ENCODE results near the gene MRC2.

MRC2 gene

DNA sequence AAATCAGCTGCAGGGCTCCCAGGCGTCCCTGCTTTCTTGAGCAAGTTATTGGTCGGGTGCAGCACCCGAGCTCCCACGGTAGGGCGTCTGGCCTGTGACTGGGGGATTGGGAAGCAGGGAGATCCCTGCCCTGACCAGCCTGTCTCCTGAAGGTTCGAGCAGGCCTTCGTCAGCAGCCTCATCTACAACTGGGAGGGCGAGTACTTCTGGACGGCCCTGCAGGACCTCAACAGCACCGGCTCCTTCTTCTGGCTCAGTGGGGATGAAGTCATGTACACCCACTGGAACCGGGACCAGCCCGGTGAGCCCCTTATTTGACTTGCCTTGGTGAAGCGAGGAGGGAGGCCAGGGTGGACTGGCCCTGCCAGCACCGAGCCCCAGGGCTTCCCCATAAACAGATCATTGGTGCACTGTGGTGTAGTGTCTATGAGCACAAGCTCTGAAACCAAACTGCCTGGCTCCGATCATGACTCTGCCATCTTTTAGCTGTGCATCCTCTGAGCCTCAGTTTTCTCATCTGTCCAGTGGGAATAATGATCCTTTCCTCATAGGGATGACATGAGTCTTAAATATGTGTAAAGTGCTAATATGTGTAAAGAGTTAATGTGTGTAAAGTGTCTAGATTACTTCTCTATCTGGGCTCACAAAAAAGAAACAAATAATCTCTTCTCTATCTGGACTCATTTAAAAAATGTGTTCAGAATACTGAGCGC is 48.9 kb downstream of the MRC2 start:
- no peaks in the 10 kb centered on the region for H3K27me3 ChIP-seq (ENCODE audit: insufficient read depth, low read length, poor library complexity, severe bottlenecking)
- H3K4me2 ChIP-seq (ENCODE audit: low read depth, low read length, poor library complexity, severe bottlenecking) = no peak overlapping the region
- no peak overlapping the region for H3K4me3 ChIP-seq (ENCODE audit: low read length, poor library complexity, severe bottlenecking)
- H3K4me1 ChIP-seq (ENCODE audit: insufficient read depth, low read length, poor library complexity, severe bottlenecking) = no peaks in the 10 kb centered on the region
- no peaks in the 10 kb centered on the region for H3K36me3 ChIP-seq (ENCODE audit: insufficient read depth, low read length)
- H3K79me2 ChIP-seq (ENCODE audit: insufficient read depth, low read length) = no peaks in the 10 kb centered on the region
- H3F3A ChIP-seq (ENCODE audit: low read depth) = no peaks in the 10 kb centered on the region
- no peaks in the 10 kb centered on the region for H3K9me2 ChIP-seq (replicated peaks; ENCODE audit: low read depth, low read length)
- H4K20me1 ChIP-seq (ENCODE audit: insufficient read depth, low read length, poor library complexity, severe bottlenecking) = no peaks in the 10 kb centered on the region
- no peak overlapping the region for H2AFZ ChIP-seq (ENCODE audit: low read length)
- no peaks in the 10 kb centered on the region for H3K9me3 ChIP-seq (ENCODE audit: insufficient read depth, low read depth, low read length)
- TF ChIP-seq, protein P1, sequence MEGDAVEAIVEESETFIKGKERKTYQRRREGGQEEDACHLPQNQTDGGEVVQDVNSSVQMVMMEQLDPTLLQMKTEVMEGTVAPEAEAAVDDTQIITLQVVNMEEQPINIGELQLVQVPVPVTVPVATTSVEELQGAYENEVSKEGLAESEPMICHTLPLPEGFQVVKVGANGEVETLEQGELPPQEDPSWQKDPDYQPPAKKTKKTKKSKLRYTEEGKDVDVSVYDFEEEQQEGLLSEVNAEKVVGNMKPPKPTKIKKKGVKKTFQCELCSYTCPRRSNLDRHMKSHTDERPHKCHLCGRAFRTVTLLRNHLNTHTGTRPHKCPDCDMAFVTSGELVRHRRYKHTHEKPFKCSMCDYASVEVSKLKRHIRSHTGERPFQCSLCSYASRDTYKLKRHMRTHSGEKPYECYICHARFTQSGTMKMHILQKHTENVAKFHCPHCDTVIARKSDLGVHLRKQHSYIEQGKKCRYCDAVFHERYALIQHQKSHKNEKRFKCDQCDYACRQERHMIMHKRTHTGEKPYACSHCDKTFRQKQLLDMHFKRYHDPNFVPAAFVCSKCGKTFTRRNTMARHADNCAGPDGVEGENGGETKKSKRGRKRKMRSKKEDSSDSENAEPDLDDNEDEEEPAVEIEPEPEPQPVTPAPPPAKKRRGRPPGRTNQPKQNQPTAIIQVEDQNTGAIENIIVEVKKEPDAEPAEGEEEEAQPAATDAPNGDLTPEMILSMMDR (conservative IDR thresholded peaks at IDR 0.05; ENCODE audit: low read length) = no peak
- TF ChIP-seq EZH2phosphoT487 (IDR thresholded peaks at IDR 0.05; ENCODE audit: borderline replicate concordance) = no peak
- H3K9ac ChIP-seq (ENCODE audit: low read depth, low read length, poor library complexity, severe bottlenecking) = no peak overlapping the region

DNA sequence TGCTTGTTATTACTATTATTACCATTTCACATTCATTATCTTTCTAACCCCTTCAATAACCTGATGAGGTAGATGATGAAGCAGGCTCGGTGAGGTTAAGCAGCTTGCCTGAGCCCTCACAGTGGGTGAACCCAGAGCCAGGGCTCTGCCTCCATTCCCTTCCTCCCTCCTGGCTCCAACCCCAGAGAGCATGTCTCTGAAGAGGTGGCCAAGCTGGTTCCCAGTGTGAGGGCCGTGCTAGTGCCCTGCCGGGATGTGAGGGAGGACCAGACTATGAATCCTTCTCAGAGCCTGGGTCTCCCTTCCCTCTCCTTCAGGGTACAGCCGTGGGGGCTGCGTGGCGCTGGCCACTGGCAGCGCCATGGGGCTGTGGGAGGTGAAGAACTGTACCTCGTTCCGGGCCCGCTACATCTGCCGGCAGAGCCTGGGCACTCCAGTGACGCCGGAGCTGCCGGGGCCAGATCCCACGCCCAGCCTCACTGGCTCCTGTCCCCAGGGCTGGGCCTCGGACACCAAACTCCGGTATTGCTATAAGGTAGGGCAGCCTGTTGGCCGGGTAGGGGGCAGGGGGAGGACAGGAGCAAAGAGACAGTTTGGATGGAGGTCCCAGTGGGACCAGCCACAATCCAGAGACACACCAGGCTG is 49.6 kb downstream of the MRC2 start:
- Histone ChIP-seq H2AFZ (ENCODE audit: low read length) (no peak overlapping the region), H3K79me2 (ENCODE audit: insufficient read depth, low read length) (no peaks in the 10 kb centered on the region), H3K4me3 (ENCODE audit: low read length, poor library complexity, severe bottlenecking) (no peak overlapping the region), H3K27me3 (ENCODE audit: insufficient read depth, low read length, poor library complexity, severe bottlenecking) (no peaks in the 10 kb centered on the region), H3K9me3 (ENCODE audit: insufficient read depth, low read depth, low read length) (no peaks in the 10 kb centered on the region), H3K9ac (ENCODE audit: low read depth, low read length, poor library complexity, severe bottlenecking) (no peak overlapping the region), H3F3A (ENCODE audit: low read depth) (no peaks in the 10 kb centered on the region), H3K36me3 (ENCODE audit: insufficient read depth, low read length) (no peaks in the 10 kb centered on the region), H4K20me1 (ENCODE audit: insufficient read depth, low read length, poor library complexity, severe bottlenecking) (no peaks in the 10 kb centered on the region), H3K4me2 (ENCODE audit: low read depth, low read length, poor library complexity, severe bottlenecking) (no peak overlapping the region), H3K9me2 (replicated peaks; ENCODE audit: low read depth, low read length) (no peaks in the 10 kb centered on the region), H3K4me1 (ENCODE audit: insufficient read depth, low read length, poor library complexity, severe bottlenecking) (no peaks in the 10 kb centered on the region)
- TF ChIP-seq, protein P1 (conservative IDR thresholded peaks at IDR 0.05; ENCODE audit: low read length) = no peak
- no peak for TF ChIP-seq EZH2phosphoT487 (IDR thresholded peaks at IDR 0.05; ENCODE audit: borderline replicate concordance)

DNA sequence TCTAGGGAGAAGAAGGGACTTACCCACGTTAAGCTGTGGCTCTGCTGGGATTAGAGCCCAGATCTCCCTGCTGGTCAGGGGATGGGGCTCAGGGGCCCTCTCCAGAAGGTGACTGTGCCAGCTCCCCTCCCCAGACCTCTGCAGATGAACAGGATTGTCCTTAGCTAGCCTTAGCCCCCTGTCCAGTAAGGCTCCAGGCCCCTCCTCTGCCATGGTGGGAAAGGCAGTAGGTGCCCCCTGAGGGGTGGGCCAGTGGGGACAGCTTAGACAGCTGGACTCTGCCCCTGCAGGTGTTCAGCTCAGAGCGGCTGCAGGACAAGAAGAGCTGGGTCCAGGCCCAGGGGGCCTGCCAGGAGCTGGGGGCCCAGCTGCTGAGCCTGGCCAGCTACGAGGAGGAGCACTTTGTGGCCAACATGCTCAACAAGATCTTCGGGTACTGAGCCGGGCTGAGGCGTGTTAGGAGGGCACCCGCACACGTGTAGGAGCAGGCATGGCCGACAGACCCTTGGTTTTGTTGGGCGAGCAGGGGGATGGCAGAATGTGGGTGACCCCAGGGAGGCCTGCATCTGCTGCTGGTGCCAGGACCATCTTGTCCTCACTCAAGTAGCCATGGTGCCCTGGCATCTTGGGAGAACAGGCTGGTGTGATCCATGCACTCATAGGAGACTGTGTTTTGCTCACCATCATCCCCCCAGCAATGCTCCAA is 50.9 kb downstream of the MRC2 start:
- Histone ChIP-seq H3K9me3 (ENCODE audit: insufficient read depth, low read depth, low read length) (no peaks in the 10 kb centered on the region), H3K9me2 (replicated peaks; ENCODE audit: low read depth, low read length) (no peaks in the 10 kb centered on the region), H3F3A (ENCODE audit: low read depth) (no peaks in the 10 kb centered on the region), H3K4me3 (ENCODE audit: low read length, poor library complexity, severe bottlenecking) (no peak overlapping the region), H3K79me2 (ENCODE audit: insufficient read depth, low read length) (no peaks in the 10 kb centered on the region), H2AFZ (ENCODE audit: low read length) (no peak overlapping the region), H3K9ac (ENCODE audit: low read depth, low read length, poor library complexity, severe bottlenecking) (no peak overlapping the region), H3K4me2 (ENCODE audit: low read depth, low read length, poor library complexity, severe bottlenecking) (no peak overlapping the region), H3K27me3 (ENCODE audit: insufficient read depth, low read length, poor library complexity, severe bottlenecking) (no peaks in the 10 kb centered on the region), H3K4me1 (ENCODE audit: insufficient read depth, low read length, poor library complexity, severe bottlenecking) (no peaks in the 10 kb centered on the region), H4K20me1 (ENCODE audit: insufficient read depth, low read length, poor library complexity, severe bottlenecking) (no peaks in the 10 kb centered on the region), H3K36me3 (ENCODE audit: insufficient read depth, low read length) (no peaks in the 10 kb centered on the region)
- TF ChIP-seq EZH2phosphoT487 (IDR thresholded peaks at IDR 0.05; ENCODE audit: borderline replicate concordance) = no peak
- TF ChIP-seq, protein P1 (conservative IDR thresholded peaks at IDR 0.05; ENCODE audit: low read length) = no peak

All from Loucy (cell line).